Measurements from ENCODE around the gene AEBP1.

Gene AEBP1

DNA sequence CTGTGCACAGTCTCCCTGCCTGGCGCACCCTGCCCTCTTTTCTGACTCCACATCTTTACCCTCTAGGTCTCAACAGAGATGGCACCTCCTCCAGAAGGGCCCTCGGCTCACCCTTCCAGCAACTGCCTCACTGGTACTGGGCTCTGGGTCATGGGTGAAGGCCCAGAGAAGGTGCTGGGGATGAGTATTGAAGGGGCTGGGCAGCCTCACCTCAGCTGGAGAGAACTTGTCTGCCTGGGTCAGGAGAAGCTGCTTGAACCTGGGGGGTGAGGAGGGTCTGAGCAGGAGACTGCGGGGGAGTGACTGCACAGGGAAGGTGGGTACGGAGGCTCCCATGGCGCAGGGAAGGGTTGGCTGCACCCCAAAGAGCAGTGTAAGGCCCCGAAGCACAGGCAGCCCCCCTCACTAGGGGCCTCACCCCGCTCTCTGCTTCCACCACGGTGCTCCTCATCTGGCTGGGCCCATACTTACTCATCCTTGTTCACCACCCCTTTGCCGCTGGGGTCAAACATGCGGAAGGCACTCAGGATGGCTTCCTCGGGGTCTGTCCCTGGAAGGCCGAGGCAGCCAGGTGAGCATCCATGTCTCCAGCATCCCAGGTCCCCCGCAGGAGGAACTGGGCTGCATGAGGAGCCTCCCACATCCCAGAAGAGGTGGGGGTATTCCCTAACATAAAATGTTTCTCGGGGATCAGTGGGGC lies 35.3 kb downstream of the AEBP1 start:
- DNase-seq (ENCODE audit: low read depth): no peak
- TF ChIP-seq, protein P1, sequence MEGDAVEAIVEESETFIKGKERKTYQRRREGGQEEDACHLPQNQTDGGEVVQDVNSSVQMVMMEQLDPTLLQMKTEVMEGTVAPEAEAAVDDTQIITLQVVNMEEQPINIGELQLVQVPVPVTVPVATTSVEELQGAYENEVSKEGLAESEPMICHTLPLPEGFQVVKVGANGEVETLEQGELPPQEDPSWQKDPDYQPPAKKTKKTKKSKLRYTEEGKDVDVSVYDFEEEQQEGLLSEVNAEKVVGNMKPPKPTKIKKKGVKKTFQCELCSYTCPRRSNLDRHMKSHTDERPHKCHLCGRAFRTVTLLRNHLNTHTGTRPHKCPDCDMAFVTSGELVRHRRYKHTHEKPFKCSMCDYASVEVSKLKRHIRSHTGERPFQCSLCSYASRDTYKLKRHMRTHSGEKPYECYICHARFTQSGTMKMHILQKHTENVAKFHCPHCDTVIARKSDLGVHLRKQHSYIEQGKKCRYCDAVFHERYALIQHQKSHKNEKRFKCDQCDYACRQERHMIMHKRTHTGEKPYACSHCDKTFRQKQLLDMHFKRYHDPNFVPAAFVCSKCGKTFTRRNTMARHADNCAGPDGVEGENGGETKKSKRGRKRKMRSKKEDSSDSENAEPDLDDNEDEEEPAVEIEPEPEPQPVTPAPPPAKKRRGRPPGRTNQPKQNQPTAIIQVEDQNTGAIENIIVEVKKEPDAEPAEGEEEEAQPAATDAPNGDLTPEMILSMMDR (IDR thresholded peaks at IDR 0.05; ENCODE audit: control insufficient read depth, extremely low read depth, insufficient read depth): no peak
- no peak overlapping the region for H3K4me3 ChIP-seq (ENCODE audit: low read depth, low read length)

DNA sequence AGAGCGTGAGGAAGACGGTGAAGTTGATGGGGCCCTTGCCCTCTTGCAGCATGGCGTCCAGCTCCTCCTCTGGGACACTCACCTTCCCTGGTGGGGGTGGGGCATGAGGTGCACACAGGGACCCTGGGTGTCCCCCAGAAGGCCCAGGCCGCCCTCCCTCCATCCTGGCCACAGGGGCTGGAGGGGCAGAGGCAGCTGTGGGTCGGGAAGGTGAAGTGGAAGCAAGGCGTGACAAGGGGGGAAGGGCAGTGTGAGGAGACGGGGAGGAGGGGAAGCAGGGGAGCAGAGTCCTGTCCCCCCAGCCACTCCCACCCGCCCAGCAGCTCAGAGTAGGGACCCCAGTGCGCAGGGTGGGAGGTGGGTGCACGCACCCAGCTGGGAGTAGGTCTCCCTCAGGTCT lies 36.2 kb downstream of the AEBP1 start:
- TF ChIP-seq, protein P1 (IDR thresholded peaks at IDR 0.05; ENCODE audit: control insufficient read depth, extremely low read depth, insufficient read depth): no peak
- DNase-seq (ENCODE audit: low read depth): no peak
- H3K4me3 ChIP-seq (ENCODE audit: low read depth, low read length): no peak overlapping the region

DNA sequence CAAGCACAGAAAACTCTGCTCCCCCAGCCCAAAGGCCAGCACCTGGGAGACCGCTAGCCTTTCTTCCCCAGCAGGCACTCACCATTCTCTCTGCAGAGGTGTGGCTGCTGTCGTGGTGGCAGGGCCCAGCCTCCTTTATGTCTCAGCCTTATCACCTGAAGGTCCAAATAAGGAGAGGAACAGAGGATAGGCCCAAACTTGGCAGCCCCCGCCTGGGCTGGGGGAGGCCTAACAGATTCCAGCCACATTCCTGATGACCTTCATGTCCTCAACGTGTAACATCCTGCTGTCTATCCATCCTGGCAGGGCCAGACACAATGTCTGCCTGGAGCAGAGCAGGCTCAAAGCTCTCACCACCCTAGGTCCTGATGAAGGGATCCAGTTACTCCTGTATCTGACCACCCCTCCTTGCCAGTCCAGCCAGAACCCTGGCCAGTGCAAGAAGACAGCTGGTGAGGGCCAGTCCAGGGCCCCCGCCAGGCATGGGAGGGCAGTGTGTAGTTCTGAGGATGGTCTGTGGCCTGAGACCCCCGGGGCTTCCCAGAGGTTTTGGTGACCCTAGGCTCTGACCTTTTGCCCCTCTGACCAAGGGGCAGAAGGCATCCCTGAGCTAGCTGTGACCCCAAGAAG lies 37.2 kb downstream of the AEBP1 start, which contains the start of gene MYL7:
Gene MYL7, minus strand, starts transcription at position 112 of the 630 bp plus-strand sequence. Its CDS starts 27 bp downstream, at position 85.
- no peak within 1 kb of the TSS for H3K4me3 ChIP-seq (ENCODE audit: low read depth, low read length)
- TF ChIP-seq, protein P1 (IDR thresholded peaks at IDR 0.05; ENCODE audit: control insufficient read depth, extremely low read depth, insufficient read depth): no peak
- DNase-seq (ENCODE audit: low read depth): no peak

DNA sequence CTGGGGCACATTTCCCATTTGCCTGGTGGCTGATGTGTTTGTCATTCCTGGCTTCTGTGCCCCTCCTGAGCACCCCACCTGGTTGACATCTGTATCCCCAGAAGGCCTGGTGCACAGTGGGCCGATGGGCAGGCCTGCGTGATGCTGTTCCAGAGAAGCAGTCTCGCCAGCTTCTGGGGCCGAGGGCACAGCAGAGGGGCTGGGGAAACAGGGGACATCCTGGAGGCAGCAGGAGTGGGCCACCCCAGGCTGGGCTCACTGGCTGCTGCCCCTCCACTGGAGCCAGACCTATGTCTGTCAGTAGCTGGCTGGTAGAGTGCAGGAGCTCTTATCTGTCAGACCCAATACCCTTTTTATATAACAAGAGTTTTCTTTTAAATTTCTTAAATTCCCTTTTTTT lies 37.9 kb downstream of the AEBP1 start:
- DNase-seq (ENCODE audit: low read depth): no peak
- H3K4me3 ChIP-seq (ENCODE audit: low read depth, low read length): no peak overlapping the region
- TF ChIP-seq, protein P1 (IDR thresholded peaks at IDR 0.05; ENCODE audit: control insufficient read depth, extremely low read depth, insufficient read depth): no peak

DNA sequence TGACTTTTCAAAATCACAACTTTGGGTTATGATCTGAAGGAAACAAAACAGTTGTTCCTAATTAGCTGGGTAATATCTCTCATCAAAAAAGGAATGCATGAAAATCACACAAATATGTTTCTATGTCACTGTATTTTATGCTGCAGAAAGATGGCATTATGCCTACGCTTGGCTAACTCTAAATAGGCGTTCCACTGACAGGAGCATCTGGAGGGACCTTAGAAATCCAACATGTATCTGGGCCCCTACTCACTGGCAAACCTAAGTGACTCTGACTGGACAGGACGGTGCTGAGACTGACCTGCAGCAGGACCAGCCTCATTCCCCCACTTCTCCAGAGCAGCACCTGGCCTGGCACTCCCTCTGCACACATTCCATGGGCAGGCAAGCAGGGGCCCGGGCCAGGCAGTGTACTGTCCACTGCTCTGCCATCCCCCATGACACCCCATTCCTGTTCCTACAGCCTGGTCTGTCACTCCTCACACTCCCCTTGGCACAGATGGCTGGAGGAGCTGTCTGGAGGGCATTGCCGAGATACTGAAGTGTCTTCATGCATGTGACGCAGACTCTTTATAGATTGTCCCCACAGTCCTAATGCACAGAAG lies 39.6 kb downstream of the AEBP1 start:
- no peak overlapping the region for H3K4me3 ChIP-seq (ENCODE audit: low read depth, low read length)
- DNase-seq (ENCODE audit: low read depth): no peak

DNA sequence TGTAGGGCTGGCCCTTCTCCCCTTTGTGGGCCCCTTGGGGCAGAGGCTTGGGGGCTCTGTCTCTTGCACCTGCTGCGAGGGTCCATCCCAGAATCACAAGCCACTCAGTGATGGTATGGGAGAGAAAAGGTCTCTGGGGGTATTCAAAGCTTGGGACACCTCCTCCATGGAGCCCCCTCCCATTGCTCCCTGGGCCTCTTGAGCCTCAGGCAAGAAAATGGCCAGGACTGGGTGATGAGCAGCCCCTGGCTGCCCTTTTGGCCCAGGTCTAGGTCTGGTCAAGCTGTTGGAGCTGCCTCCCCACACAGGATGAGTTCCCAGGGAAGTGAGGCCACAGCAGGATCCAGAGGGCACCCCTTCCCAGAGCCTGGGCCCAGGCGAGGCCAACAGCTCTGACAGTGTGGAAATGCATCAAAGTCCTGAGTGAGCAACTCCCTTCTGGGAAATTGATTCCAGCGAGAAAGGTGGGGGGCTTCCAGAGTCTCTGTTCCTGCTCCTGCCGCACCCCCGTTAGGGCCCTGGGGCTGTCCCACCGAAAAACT lies 40.4 kb downstream of the AEBP1 start:
- no peak for DNase-seq (ENCODE audit: low read depth)
- H3K4me3 ChIP-seq (ENCODE audit: low read depth, low read length): no peak overlapping the region
- TF ChIP-seq, protein P1 (IDR thresholded peaks at IDR 0.05; ENCODE audit: control insufficient read depth, extremely low read depth, insufficient read depth): no peak

More for the DNA sequence above, 39.6 kb downstream of the AEBP1 start:
- TF ChIP-seq, protein P1 (IDR thresholded peaks at IDR 0.05; ENCODE audit: control insufficient read depth, extremely low read depth, insufficient read depth): no peak

All from LNCaP clone FGC (cell line).